Liver (tissue), 9 donors: ENCODE measurements around the gene NAT16. TPM values are rescaled to one million over a fixed set of nuclear protein-coding genes. Genes with fewer than 3 reads are reported as not detected.

Experiments
- DNase-seq: peaks from one replicate; pipeline ENCODE4 v3.0.0-alpha.2; 2017; ENCODE audit warnings: low spot score
- H3K27ac ChIP-seq, 2 donors: one replicate each; pipeline ENCODE4 v1.7.0; 2013; ENCODE audit warnings: inconsistent platforms in 2 of 2, low read length in 2 of 2, control low read depth in 1 of 2, low read depth in 1 of 2, mild to moderate bottlenecking in 1 of 2
- H3K27me3 ChIP-seq, 4 donors: one replicate each; pipeline versions ENCODE4 v1.6.1 to v1.7.0; 2013; ENCODE audit warnings: low read length in 3 of 4, inconsistent platforms in 1 of 4, mild to moderate bottlenecking in 1 of 4, moderate library complexity in 1 of 4; ENCODE audit not compliant: control insufficient read depth in 4 of 4, insufficient read depth in 4 of 4
- H3K36me3 ChIP-seq, 4 donors: one replicate each; pipeline versions ENCODE4 v1.6.1 to v1.7.0; 2013; ENCODE audit warnings: low read length in 3 of 4, mild to moderate bottlenecking in 3 of 4, low read depth in 1 of 4, moderate library complexity in 1 of 4; ENCODE audit not compliant: control insufficient read depth in 4 of 4, insufficient read depth in 3 of 4
- H3K4me1 ChIP-seq, 4 donors: one replicate each; pipeline versions ENCODE4 v1.6.1 to v1.7.0; 2013; ENCODE audit warnings: low read length in 3 of 4, mild to moderate bottlenecking in 3 of 4, moderate library complexity in 1 of 4; ENCODE audit not compliant: control insufficient read depth in 4 of 4, insufficient read depth in 4 of 4
- H3K4me3 ChIP-seq, 3 donors: one replicate each; pipeline versions ENCODE4 v1.6.1 to v1.7.0; 2013; ENCODE audit warnings: low read length in 3 of 3, control low read depth in 1 of 3, low read depth in 1 of 3, mild to moderate bottlenecking in 1 of 3
- H3K9ac ChIP-seq, 2 donors: one replicate each; pipeline ENCODE4 v1.7.0; 2013; ENCODE audit warnings: low read length in 2 of 2, mild to moderate bottlenecking in 2 of 2, moderate library complexity in 2 of 2, control low read depth in 1 of 2, low read depth in 1 of 2
- H3K9me3 ChIP-seq, 4 donors: one replicate each; pipeline versions ENCODE4 v1.6.1 to v1.7.0; 2013; ENCODE audit warnings: low read length in 3 of 4; ENCODE audit not compliant: control insufficient read depth in 4 of 4
- ATF3 ChIP-seq: IDR thresholded peaks from 2 replicates; pipeline ENCODE4 v1.6.1; 2016; ENCODE audit warnings: antibody characterized with exemption
- CTCF ChIP-seq: fragments of 150-350 bp; IDR thresholded peaks from 2 replicates; pipeline ENCODE4 v1.5.1; 2017; ENCODE audit warnings: improper control_type of control experiment, low read depth, low read length; ENCODE audit not compliant: missing input control
- EGR1 ChIP-seq, 2 donors: IDR thresholded peaks; 2 replicates each; pipeline ENCODE4 v1.6.1; 2016 to 2018; ENCODE audit warnings: antibody characterized with exemption in 2 of 2, low read depth in 2 of 2
- FOXA1 ChIP-seq: IDR thresholded peaks from 2 replicates; pipeline ENCODE4 v1.6.1; 2016; ENCODE audit warnings: antibody characterized with exemption
- FOXA2 ChIP-seq: IDR thresholded peaks from 2 replicates; pipeline ENCODE4 v1.6.1; 2016; ENCODE audit warnings: antibody characterized with exemption
- GABPA ChIP-seq, 2 donors: IDR thresholded peaks in 1 of 2; conservative IDR thresholded peaks in 1 of 2; 2 replicates each; pipeline ENCODE4 v1.6.1; 2016; ENCODE audit warnings: antibody characterized with exemption in 2 of 2, mild to moderate bottlenecking in 1 of 2, moderate library complexity in 1 of 2
- HNF4A ChIP-seq, 2 donors: conservative IDR thresholded peaks; 2 replicates each; pipeline ENCODE4 v1.6.1; 2016; ENCODE audit warnings: antibody characterized with exemption in 2 of 2, mild to moderate bottlenecking in 2 of 2
- HNF4G ChIP-seq: IDR thresholded peaks from 2 replicates; pipeline ENCODE4 v1.6.1; 2016; ENCODE audit warnings: antibody characterized with exemption
- JUND ChIP-seq, 2 donors: IDR thresholded peaks; 2 replicates each; pipeline ENCODE4 v1.6.1; 2016; ENCODE audit warnings: antibody characterized with exemption in 2 of 2
- MAX ChIP-seq: IDR thresholded peaks from 2 replicates; pipeline ENCODE4 v1.6.1; 2016; ENCODE audit warnings: antibody characterized with exemption
- NR2F2 ChIP-seq: IDR thresholded peaks from 2 replicates; pipeline ENCODE4 v1.6.1; 2016; ENCODE audit warnings: antibody characterized with exemption
- RAD21 ChIP-seq, 2 donors: IDR thresholded peaks; 2 replicates each; pipeline ENCODE4 v1.6.1; 2016; ENCODE audit warnings: antibody characterized with exemption in 2 of 2, mild to moderate bottlenecking in 2 of 2
- REST ChIP-seq: IDR thresholded peaks from 2 replicates; pipeline ENCODE4 v1.6.1; 2016; ENCODE audit warnings: antibody characterized with exemption, mild to moderate bottlenecking
- RXRA ChIP-seq, 2 donors: IDR thresholded peaks; 2 replicates each; pipeline ENCODE4 v1.6.1; 2017 to 2018; ENCODE audit warnings: antibody characterized with exemption in 2 of 2, mild to moderate bottlenecking in 1 of 2
- SP1 ChIP-seq: IDR thresholded peaks from 2 replicates; pipeline ENCODE4 v1.6.1; 2018; ENCODE audit warnings: antibody characterized with exemption, mild to moderate bottlenecking
- TAF1 ChIP-seq: conservative IDR thresholded peaks from 2 replicates; pipeline ENCODE4 v1.6.1; 2016; ENCODE audit warnings: antibody characterized with exemption, mild to moderate bottlenecking
- YY1 ChIP-seq: IDR thresholded peaks from 2 replicates; pipeline ENCODE4 v1.6.1; 2016; ENCODE audit warnings: antibody characterized with exemption, mild to moderate bottlenecking
- ZBTB33 ChIP-seq: IDR thresholded peaks from 2 replicates; pipeline ENCODE4 v1.6.1; 2016; ENCODE audit warnings: antibody characterized with exemption
- WGBS: extraction: QIAGEN DNeasy Blood & Tissue Kit; methylation state at CpG from one replicate; pipeline ENCODE4 v1.1.7; 2013; 5-methylcytosine and 5-hydroxymethylcytosine counted together
- polyA plus RNA-seq, 2 donors: library from polyadenylated mRNA; stranded (reverse) in 1 of 2; unstranded in 1 of 2; fragments of 200-250 nt in 1 of 2; fragments of >200 nt in 1 of 2; fragmentation: Nextera tagmentation in 1 of 2; extraction: Ambion mirVana in 1 of 2; gene quantifications; one replicate each; pipeline versions ENCODE4 v1.2.1 to v1.2.3, GENCODE V29; 2013 to 2015
- total RNA-seq, 2 donors: library from RNA; depleted of rRNA; stranded (reverse); fragments of >200 nt; gene quantifications; one replicate each; pipeline ENCODE4 v1.2.3, GENCODE V29; 2014
- donor health status: healthy.
- donor health status: healthy.
- donor health status: healthy.
- donor health status: healthy.
- donor health status: healthy.

The NAT16 gene
- total and polyA plus RNA-seq, 4 donors: not detected

- Histone ChIP-seq H3K27ac (no peak overlapping the region), H3K4me3 (no peak overlapping the region), H3K9ac (no peak overlapping the region), H3K36me3 (peaks cover 12 to 39% (median 21%) of the 10 kb centered on the region in 4 donors), H3K27me3 (no peaks in the 10 kb centered on the region), H3K9me3 (no peaks in the 10 kb centered on the region), H3K4me1 (peaks cover 6 to 20% (median 14%) of the 10 kb centered on the region in 4 donors)
- TF ChIP-seq RAD21 (IDR thresholded peaks at IDR 0.05): no peak
- TF ChIP-seq RXRA (IDR thresholded peaks at IDR 0.05): no peak
- no peak for TF ChIP-seq HNF4A (conservative IDR thresholded peaks at IDR 0.05)
- TF ChIP-seq EGR1 (IDR thresholded peaks at IDR 0.05; ENCODE audit: low read depth in 2 of 2): no peak
- TF ChIP-seq FOXA1: no peak
- TF ChIP-seq ZBTB33: no peak
- no peak for TF ChIP-seq FOXA2
- no peak for TF ChIP-seq REST
- TF ChIP-seq CTCF: no peak
- no peak for TF ChIP-seq TAF1
- TF ChIP-seq ATF3: no peak
- no peak for TF ChIP-seq NR2F2
- no peak for TF ChIP-seq JUND (IDR thresholded peaks at IDR 0.05)
- no peak for TF ChIP-seq HNF4G
- no peak for TF ChIP-seq YY1
- TF ChIP-seq GABPA (IDR thresholded peaks at IDR 0.05 in 1 of 2, conservative IDR thresholded peaks at IDR 0.05 in 1 of 2): no peak
- no peak for TF ChIP-seq MAX
- no peak for TF ChIP-seq SP1
- DNase-seq: no peak
- 92% methylated on average over 8 of the region's 8 CpGs for WGBS
These were observed 31.9 kb upstream of the NAT16 start for GRCh38 chr7:101212014-101212413.
